ENCODE results near the gene IL17REL. TPM values are rescaled to one million over a fixed set of nuclear protein-coding genes. Genes with fewer than 3 reads are reported as not detected.

Gene IL17REL
- total and polyA plus RNA-seq, 2 of the 13 experiments (the other 11 are each of a cell fraction or from before 2014, with no cell fraction given): not detected

DNA sequence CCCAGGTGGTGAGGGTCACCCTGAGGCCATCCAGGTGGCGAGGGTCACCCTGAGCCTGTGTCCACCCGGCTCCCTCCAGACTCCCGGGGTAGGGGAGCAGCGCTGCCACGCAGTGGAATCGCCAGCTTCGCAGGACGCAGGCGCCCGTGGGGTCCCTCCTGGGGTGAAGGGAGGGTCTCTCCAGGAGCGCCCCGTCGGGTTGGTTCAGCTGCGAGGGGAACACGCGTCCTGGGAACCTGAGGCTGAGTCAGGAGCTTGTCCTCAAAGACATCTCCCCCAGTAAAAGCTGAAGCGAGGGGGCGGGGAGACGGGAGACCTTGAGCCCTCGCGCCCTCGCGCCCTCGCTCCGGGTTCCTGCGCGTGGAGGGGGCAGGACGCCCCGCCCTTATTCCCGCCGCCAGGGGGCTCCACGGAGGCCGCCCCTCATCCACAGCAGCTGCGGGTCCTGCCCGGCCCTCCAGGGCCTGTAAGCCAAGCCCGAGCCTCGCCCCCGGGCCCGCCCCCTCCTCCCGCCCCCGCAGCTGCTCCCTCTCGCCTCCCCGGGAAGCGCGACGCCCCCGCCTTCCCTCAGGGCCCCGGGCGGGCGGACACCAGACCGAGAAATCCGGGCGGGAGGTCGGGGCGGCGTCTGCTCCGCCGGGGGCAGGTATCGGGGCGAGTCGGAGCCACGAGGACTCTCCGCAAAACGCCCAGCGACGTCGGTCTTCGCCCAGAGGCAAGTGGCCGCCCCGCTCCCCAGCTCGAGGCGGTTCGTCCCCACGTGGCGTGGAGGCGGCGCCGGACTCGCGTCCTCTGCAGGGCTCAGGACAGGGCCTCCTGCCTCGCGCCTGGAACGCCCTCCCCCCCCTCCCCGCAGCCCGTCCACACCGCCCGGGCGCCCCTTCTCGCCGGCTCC is 29.2 kb downstream of the IL17REL start:
- in situ Hi-C loops (cut with HindIII; ENCODE audit: extremely low pct_ligation_motif_present, low pct_unique_long_range_greater_than_20kb): no loop called here

More for the DNA sequence above, 29.2 kb downstream of the IL17REL start:
- BruUV-seq (replicated peaks): no TSS peak
- ChIA-PET CTCF (ENCODE audit: low intra/inter-chr PET ratio, low total read pairs) (interaction anchor here (0.9 kb wide), 1 partner anchor 11 kb away, joined by 3 read pairs; no protein-coding TSS in a partner anchor), POLR2A (no interaction called here)
- TF ChIP-seq STAG1 (CRISPR knock-in tag; IDR thresholded peaks at IDR 0.05) (0 out of 2 replicates have a peak, but pooled peaks have one; percentile 4), MTA1 (CRISPR knock-in tag; IDR thresholded peaks at IDR 0.05; ENCODE audit: borderline replicate concordance) (no peak), ZNF790 (CRISPR knock-in tag; IDR thresholded peaks at IDR 0.05; ENCODE audit: borderline replicate concordance) (no peak), RBM39 (IDR thresholded peaks at IDR 0.05; ENCODE audit: low read depth, low read length, poor library complexity, severe bottlenecking) (no peak), RARA (CRISPR knock-in tag; IDR thresholded peaks at IDR 0.05) (no peak), HOXA3 (CRISPR knock-in tag; IDR thresholded peaks at IDR 0.05) (0 out of 2 replicates have a peak, but pooled peaks have one; percentile 3), ZSCAN20 (CRISPR knock-in tag; IDR thresholded peaks at IDR 0.05; ENCODE audit: borderline replicate concordance) (no peak), SIN3B (IDR thresholded peaks at IDR 0.05; ENCODE audit: low read length) (no peak)
- TF ChIP-seq, protein P1, sequence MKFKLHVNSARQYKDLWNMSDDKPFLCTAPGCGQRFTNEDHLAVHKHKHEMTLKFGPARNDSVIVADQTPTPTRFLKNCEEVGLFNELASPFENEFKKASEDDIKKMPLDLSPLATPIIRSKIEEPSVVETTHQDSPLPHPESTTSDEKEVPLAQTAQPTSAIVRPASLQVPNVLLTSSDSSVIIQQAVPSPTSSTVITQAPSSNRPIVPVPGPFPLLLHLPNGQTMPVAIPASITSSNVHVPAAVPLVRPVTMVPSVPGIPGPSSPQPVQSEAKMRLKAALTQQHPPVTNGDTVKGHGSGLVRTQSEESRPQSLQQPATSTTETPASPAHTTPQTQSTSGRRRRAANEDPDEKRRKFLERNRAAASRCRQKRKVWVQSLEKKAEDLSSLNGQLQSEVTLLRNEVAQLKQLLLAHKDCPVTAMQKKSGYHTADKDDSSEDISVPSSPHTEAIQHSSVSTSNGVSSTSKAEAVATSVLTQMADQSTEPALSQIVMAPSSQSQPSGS (CRISPR knock-in tag; IDR thresholded peaks at IDR 0.05): no peak
- TF ChIP-seq, protein P2, sequence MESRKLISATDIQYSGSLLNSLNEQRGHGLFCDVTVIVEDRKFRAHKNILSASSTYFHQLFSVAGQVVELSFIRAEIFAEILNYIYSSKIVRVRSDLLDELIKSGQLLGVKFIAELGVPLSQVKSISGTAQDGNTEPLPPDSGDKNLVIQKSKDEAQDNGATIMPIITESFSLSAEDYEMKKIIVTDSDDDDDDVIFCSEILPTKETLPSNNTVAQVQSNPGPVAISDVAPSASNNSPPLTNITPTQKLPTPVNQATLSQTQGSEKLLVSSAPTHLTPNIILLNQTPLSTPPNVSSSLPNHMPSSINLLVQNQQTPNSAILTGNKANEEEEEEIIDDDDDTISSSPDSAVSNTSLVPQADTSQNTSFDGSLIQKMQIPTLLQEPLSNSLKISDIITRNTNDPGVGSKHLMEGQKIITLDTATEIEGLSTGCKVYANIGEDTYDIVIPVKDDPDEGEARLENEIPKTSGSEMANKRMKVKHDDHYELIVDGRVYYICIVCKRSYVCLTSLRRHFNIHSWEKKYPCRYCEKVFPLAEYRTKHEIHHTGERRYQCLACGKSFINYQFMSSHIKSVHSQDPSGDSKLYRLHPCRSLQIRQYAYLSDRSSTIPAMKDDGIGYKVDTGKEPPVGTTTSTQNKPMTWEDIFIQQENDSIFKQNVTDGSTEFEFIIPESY (CRISPR knock-in tag; IDR thresholded peaks at IDR 0.05): peak; percentile 84
- TF ChIP-seq, protein P3, sequence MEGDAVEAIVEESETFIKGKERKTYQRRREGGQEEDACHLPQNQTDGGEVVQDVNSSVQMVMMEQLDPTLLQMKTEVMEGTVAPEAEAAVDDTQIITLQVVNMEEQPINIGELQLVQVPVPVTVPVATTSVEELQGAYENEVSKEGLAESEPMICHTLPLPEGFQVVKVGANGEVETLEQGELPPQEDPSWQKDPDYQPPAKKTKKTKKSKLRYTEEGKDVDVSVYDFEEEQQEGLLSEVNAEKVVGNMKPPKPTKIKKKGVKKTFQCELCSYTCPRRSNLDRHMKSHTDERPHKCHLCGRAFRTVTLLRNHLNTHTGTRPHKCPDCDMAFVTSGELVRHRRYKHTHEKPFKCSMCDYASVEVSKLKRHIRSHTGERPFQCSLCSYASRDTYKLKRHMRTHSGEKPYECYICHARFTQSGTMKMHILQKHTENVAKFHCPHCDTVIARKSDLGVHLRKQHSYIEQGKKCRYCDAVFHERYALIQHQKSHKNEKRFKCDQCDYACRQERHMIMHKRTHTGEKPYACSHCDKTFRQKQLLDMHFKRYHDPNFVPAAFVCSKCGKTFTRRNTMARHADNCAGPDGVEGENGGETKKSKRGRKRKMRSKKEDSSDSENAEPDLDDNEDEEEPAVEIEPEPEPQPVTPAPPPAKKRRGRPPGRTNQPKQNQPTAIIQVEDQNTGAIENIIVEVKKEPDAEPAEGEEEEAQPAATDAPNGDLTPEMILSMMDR (CRISPR knock-in tag; IDR thresholded peaks at IDR 0.05): peak; percentile 38; the same call in 1 of the 2 replicates
- TF ChIP-seq, protein P4, sequence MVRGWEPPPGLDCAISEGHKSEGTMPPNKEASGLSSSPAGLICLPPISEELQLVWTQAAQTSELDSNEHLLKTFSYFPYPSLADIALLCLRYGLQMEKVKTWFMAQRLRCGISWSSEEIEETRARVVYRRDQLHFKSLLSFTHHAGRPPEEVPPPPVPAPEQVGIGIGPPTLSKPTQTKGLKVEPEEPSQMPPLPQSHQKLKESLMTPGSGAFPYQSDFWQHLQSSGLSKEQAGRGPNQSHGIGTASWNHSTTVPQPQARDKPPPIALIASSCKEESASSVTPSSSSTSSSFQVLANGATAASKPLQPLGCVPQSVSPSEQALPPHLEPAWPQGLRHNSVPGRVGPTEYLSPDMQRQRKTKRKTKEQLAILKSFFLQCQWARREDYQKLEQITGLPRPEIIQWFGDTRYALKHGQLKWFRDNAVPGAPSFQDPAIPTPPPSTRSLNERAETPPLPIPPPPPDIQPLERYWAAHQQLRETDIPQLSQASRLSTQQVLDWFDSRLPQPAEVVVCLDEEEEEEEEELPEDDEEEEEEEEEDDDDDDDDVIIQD (CRISPR knock-in tag; IDR thresholded peaks at IDR 0.05; ENCODE audit: low read depth): no peak
- 84% methylated on average over 33 of the region's 90 CpGs for WGBS (ENCODE audit: low lambda C conversion rate)
- Histone ChIP-seq H3K4me2 (ENCODE audit: low read depth, low read length) (no peak overlapping the region), H2AFZ (ENCODE audit: low read length) (no peak overlapping the region), H3K9me3 (ENCODE audit: low read length) (peaks cover 5% of the 10 kb centered on the region; the same call in 1 of the 2 replicates), H3K4me1 (ENCODE audit: insufficient read depth, low read length) (0 out of 2 replicates have a peak, but pooled peaks cover 6% of the 10 kb centered on the region), H3K9ac (ENCODE audit: insufficient read depth, low read depth, low read length) (no peak overlapping the region), H3K36me3 (replicated peaks in 1 of 2; ENCODE audit: control insufficient read depth in 1 of 2, insufficient read depth in 2 of 2, low read length in 2 of 2) (no peaks in the 10 kb centered on the region), H4K20me1 (ENCODE audit: insufficient read depth, low read length) (no peaks in the 10 kb centered on the region), H3K27me3 (ENCODE audit: control insufficient read depth in 1 of 2, insufficient read depth in 2 of 2, low read length in 2 of 2) (peaks cover 0 to 2% of the 10 kb centered on the region in 2 experiments; a peak in 1 of 5 replicates), H3K4me3 (replicated peaks in 1 of 3; ENCODE audit: insufficient read depth in 1 of 3, low read depth in 2 of 3, low read length in 3 of 3) (no peak overlapping the region), H3K27ac (ENCODE audit: extremely low read length, insufficient read depth, low read length) (no peak overlapping the region), H3K79me2 (ENCODE audit: insufficient read depth, low read length) (no peaks in the 10 kb centered on the region)
- intact Hi-C loops (cut with micrococcal nuclease; ENCODE audit: unreplicated experiment): no loop called here
- ATAC-seq: no peak; the same call in 2 of the 3 replicates
- no peak for FAIRE-seq
- DNase-seq (ENCODE audit: low spot score): no peak

Data from HepG2 (cell line).